ENCODE results near the gene ZBTB17. TPM values are rescaled to one million over a fixed set of nuclear protein-coding genes. Genes with fewer than 3 reads are reported as not detected.

ZBTB17 gene
- total and polyA plus RNA-seq, 2 experiments from 2014 or later: 16.8 to 32.3 TPM

DNA sequence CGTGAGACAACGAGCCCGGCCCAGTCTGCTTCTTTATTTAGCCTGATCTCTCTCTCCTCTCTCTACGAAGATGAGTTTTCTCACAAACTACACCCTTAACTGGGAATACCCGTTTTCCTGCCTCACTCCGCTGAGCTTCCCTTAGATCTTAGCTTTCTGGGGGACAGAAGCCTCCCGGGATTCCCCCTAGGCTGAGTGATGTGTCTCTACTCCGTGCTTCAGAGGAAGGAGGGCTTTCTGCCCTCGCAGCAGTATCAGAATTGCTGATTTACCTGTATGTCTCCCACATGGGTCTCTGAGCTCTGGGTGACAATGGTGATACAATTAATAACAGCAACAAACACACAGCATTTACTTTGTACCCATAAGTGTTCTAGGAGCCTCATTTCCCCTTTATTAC, 1.0 kb downstream of the ZBTB17 start:
- Histone ChIP-seq H4K20me1 (ENCODE audit: insufficient read depth, poor library complexity, severe bottlenecking) (peaks cover 8% of the 10 kb centered on the region), H3K27me3 (no peaks in the 10 kb centered on the region), H3K36me3 (replicated peaks; ENCODE audit: insufficient read depth, low read depth) (no peaks in the 10 kb centered on the region), H3K79me2 (peaks cover 58% of the 10 kb centered on the region), H3K9me3 (ENCODE audit: low read depth) (no peaks in the 10 kb centered on the region), H3K27ac (peak overlapping the region; percentile 8), H2AFZ (no peak overlapping the region), H3K9me2 (replicated peaks; ENCODE audit: insufficient read depth) (no peaks in the 10 kb centered on the region), H3K4me2 (peak overlapping the region; percentile 87), H3K4me1 (ENCODE audit: insufficient read depth) (peaks cover 9% of the 10 kb centered on the region), H3K4me3 (peak overlapping the region; percentile 95)
- TF ChIP-seq EZH2 (IDR thresholded peaks at IDR 0.05; ENCODE audit: borderline replicate concordance): no peak
- no peak for TF ChIP-seq EZH2phosphoT487 (IDR thresholded peaks at IDR 0.05; ENCODE audit: low read depth, severe bottlenecking, unreplicated experiment)
- TF ChIP-seq, protein P1, sequence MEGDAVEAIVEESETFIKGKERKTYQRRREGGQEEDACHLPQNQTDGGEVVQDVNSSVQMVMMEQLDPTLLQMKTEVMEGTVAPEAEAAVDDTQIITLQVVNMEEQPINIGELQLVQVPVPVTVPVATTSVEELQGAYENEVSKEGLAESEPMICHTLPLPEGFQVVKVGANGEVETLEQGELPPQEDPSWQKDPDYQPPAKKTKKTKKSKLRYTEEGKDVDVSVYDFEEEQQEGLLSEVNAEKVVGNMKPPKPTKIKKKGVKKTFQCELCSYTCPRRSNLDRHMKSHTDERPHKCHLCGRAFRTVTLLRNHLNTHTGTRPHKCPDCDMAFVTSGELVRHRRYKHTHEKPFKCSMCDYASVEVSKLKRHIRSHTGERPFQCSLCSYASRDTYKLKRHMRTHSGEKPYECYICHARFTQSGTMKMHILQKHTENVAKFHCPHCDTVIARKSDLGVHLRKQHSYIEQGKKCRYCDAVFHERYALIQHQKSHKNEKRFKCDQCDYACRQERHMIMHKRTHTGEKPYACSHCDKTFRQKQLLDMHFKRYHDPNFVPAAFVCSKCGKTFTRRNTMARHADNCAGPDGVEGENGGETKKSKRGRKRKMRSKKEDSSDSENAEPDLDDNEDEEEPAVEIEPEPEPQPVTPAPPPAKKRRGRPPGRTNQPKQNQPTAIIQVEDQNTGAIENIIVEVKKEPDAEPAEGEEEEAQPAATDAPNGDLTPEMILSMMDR (IDR thresholded peaks at IDR 0.05; ENCODE audit: poor library complexity): no peak
- WGBS (ENCODE audit: low lambda C conversion rate, missing lambda C conversion rate): 53% methylated on average over 9 of the region's 9 CpGs
- no peak for DNase-seq (ENCODE audit: low spot score)

DNA sequence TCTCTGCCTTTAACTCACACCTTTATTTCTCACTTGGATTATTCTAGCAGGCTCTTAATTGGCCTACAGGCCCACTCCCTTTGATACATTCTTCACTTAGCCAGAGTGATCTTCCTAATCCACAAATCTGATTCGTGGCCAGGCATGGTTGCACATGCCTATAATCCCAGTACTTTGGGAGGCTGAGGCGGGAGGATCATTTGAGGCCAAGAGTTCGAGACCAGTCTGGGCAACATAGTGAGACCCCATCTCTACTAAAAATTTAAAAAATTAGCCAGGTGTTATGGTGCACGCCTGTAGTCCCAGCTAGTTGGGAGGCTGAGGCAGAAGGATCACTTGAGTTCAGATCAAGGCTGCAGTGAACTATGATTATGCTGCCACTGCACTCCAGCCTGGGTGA, 2.1 kb downstream of the ZBTB17 start:
- Histone ChIP-seq H3K4me3 (no peak overlapping the region), H3K4me1 (ENCODE audit: insufficient read depth) (peaks cover 9% of the 10 kb centered on the region), H2AFZ (no peak overlapping the region), H3K27ac (no peak overlapping the region), H3K9me2 (replicated peaks; ENCODE audit: insufficient read depth) (no peaks in the 10 kb centered on the region), H4K20me1 (ENCODE audit: insufficient read depth, poor library complexity, severe bottlenecking) (peaks cover 8% of the 10 kb centered on the region), H3K27me3 (no peaks in the 10 kb centered on the region), H3K79me2 (peaks cover 68% of the 10 kb centered on the region), H3K9me3 (ENCODE audit: low read depth) (no peaks in the 10 kb centered on the region), H3K36me3 (replicated peaks; ENCODE audit: insufficient read depth, low read depth) (no peaks in the 10 kb centered on the region), H3K4me2 (no peak overlapping the region)
- TF ChIP-seq EZH2phosphoT487 (IDR thresholded peaks at IDR 0.05; ENCODE audit: low read depth, severe bottlenecking, unreplicated experiment) (no peak), EZH2 (IDR thresholded peaks at IDR 0.05; ENCODE audit: borderline replicate concordance) (no peak)
- TF ChIP-seq, protein P1 (IDR thresholded peaks at IDR 0.05; ENCODE audit: poor library complexity): no peak
- WGBS (ENCODE audit: low lambda C conversion rate, missing lambda C conversion rate): 96% methylated on average over 4 of the region's 4 CpGs
- no peak for DNase-seq (ENCODE audit: low spot score)

DNA sequence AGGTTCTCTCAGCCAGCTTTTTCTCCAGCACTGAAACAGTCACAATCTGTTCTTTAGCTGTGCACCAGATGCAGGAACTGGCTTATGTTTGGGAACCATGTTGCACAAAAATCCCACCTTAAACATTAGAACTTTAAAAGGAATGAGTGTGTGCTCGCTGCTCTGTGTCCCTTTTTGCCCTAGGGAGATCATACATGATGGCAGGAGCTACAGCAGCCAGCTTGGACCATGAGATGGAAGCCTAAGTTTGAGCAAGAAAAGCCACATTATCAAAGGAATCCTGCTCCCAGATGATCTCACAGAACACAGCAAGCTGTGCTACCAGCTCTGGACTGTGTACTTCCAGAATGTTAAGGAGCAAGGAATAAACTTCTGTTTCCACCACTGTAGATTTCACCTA, 3.5 kb downstream of the ZBTB17 start:
- Histone ChIP-seq H3K9me2 (replicated peaks; ENCODE audit: insufficient read depth) (no peaks in the 10 kb centered on the region), H3K27me3 (no peaks in the 10 kb centered on the region), H2AFZ (no peak overlapping the region), H3K4me1 (ENCODE audit: insufficient read depth) (peaks cover 9% of the 10 kb centered on the region), H3K4me3 (no peak overlapping the region), H3K9me3 (ENCODE audit: low read depth) (no peaks in the 10 kb centered on the region), H3K27ac (no peak overlapping the region), H3K79me2 (peaks cover 81% of the 10 kb centered on the region), H4K20me1 (ENCODE audit: insufficient read depth, poor library complexity, severe bottlenecking) (peaks cover 13% of the 10 kb centered on the region), H3K36me3 (replicated peaks; ENCODE audit: insufficient read depth, low read depth) (no peaks in the 10 kb centered on the region), H3K4me2 (no peak overlapping the region)
- no peak for TF ChIP-seq EZH2 (IDR thresholded peaks at IDR 0.05; ENCODE audit: borderline replicate concordance)
- TF ChIP-seq EZH2phosphoT487 (IDR thresholded peaks at IDR 0.05; ENCODE audit: low read depth, severe bottlenecking, unreplicated experiment): no peak
- TF ChIP-seq, protein P1 (IDR thresholded peaks at IDR 0.05; ENCODE audit: poor library complexity): no peak
- 91% methylated on average over 1 of the region's 1 CpG for WGBS (ENCODE audit: low lambda C conversion rate, missing lambda C conversion rate)
- no peak for DNase-seq (ENCODE audit: low spot score)

DNA sequence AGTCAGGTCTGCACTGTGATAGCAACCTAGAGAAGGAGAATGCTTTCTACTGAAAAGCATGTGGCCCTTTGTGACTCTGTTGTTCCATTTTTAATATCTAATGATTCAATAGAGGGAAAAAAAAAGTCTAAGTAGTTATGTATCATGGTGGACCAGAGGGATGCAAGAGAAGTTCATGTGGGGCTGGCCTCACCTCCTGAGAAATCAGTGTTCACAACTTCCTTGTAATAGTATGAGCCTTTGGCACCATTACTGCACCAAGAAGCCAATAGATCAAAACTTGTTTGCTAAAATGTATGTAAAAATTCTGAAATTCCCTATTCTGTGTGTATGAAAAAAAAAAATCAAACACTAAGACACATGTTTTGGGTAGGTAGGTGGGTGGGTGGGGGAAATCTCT, 5.0 kb downstream of the ZBTB17 start:
- H2AFZ ChIP-seq: no peak overlapping the region
- H3K36me3 ChIP-seq (replicated peaks; ENCODE audit: insufficient read depth, low read depth): no peaks in the 10 kb centered on the region
- no peak overlapping the region for H3K4me3 ChIP-seq
- TF ChIP-seq EZH2 (IDR thresholded peaks at IDR 0.05; ENCODE audit: borderline replicate concordance) (no peak), EZH2phosphoT487 (IDR thresholded peaks at IDR 0.05; ENCODE audit: low read depth, severe bottlenecking, unreplicated experiment) (no peak)
- TF ChIP-seq, protein P1 (IDR thresholded peaks at IDR 0.05; ENCODE audit: poor library complexity): no peak
- no peak for DNase-seq (ENCODE audit: low spot score)
- no peak overlapping the region for H3K27ac ChIP-seq
- H3K27me3 ChIP-seq: no peaks in the 10 kb centered on the region
- no peak overlapping the region for H3K4me2 ChIP-seq
- H3K4me1 ChIP-seq (ENCODE audit: insufficient read depth): peaks cover 16% of the 10 kb centered on the region
- no peaks in the 10 kb centered on the region for H3K9me3 ChIP-seq (ENCODE audit: low read depth)
- no peaks in the 10 kb centered on the region for H3K9me2 ChIP-seq (replicated peaks; ENCODE audit: insufficient read depth)
- H3K79me2 ChIP-seq: peaks cover 96% of the 10 kb centered on the region
- H4K20me1 ChIP-seq (ENCODE audit: insufficient read depth, poor library complexity, severe bottlenecking): peaks cover 13% of the 10 kb centered on the region

All from hepatocyte (in vitro differentiated cells).